Adrenal gland (tissue), 5 donors: ENCODE measurements around the gene EHBP1.

Experiments
- CTCF ChIP-seq, 6 experiments: fragments of 450-650 bp in 4 of 6; fragments of 200-600 bp in 2 of 6; sonication (generic) in 1 of 6; IDR thresholded peaks; 1 replicate in 5 of 6; 2 replicates in 1 of 6; pipeline versions ENCODE4 v1.5.1 to v1.8.0; 2016 to 2021; ENCODE audit warnings: antibody characterized with exemption in 6 of 6, mild to moderate bottlenecking in 2 of 6, moderate library complexity in 1 of 6
- POLR2A ChIP-seq, 2 donors: fragments of 450-650 bp; IDR thresholded peaks; one replicate each; pipeline ENCODE4 v1.6.1; 2017; ENCODE audit warnings: antibody characterized with exemption in 2 of 2, mild to moderate bottlenecking in 2 of 2, moderate library complexity in 1 of 2
- donor health status: DM: no; HTN: no; CAD: no.

DNA sequence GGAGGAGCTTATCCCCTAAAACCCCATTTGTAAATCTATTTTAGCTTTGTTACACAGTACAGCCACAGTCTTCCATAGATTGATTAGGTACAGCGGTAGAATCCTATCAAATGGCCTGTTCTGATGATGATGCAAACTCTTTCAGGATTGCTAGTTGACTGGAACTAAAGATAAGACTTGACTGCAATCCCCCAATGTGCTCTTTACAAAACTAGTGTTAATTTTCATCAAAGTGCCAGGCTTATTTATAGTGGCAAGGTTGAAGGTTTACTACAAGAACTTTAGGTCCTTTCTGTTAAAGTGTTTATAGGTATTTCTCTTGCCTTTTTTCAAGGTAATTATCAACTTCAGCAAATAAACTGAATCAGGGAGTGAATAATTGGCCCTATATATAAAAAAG, 336.1 kb downstream of the EHBP1 start:
- TF ChIP-seq CTCF (IDR thresholded peaks at IDR 0.05) (no peak), POLR2A (IDR thresholded peaks at IDR 0.05) (no peak)
